Activated B cell treated with CpG ODN at 0.5 μM for 24 hours (primary cell): Measurements from ENCODE around the gene TM2D3. TPM values are rescaled to one million over a fixed set of nuclear protein-coding genes. Genes with fewer than 3 reads are reported as not detected.

Source experiments
- ATAC-seq: fragments of 200-7000 bp; cut with Tn5 transposase; one replicate; pipeline ENCODE4 v1.10.0; 2021; ENCODE audit warnings: low read depth, mild to moderate bottlenecking, moderate library complexity
- CTCF ChIA-PET: fragments of 350-600 bp; sonication (Branson Sonifier 250); formaldehyde crosslinking; loops from one replicate; lab custom pipeline; 2021; ENCODE audit warnings: antibody characterized with exemption; lab: Charles Lee
- POLR2A ChIA-PET: fragments of 350-600 bp; sonication (Branson Sonifier 250); formaldehyde crosslinking; loops from one replicate; lab custom pipeline; 2021; ENCODE audit warnings: antibody characterized with exemption; lab: Charles Lee
- DNase-seq: peaks from one replicate; pipeline ENCODE4 v3.0.0; 2022
- H3K27ac Mint-ChIP-seq: one replicate; pipeline ENCODE4 v1.8.0; 2020; ENCODE audit warnings: mixed read lengths
- H3K27me3 Mint-ChIP-seq: one replicate; pipeline ENCODE4 v1.8.0; 2021; ENCODE audit warnings: mixed read lengths
- H3K36me3 Mint-ChIP-seq: one replicate; pipeline ENCODE4 v1.8.0; 2021; ENCODE audit warnings: low read depth, mixed read lengths
- H3K4me1 Mint-ChIP-seq: one replicate; pipeline ENCODE4 v1.8.0; 2021; ENCODE audit warnings: mixed read lengths
- H3K4me3 Mint-ChIP-seq: one replicate; pipeline ENCODE4 v1.8.0; 2020; ENCODE audit warnings: mild to moderate bottlenecking, mixed read lengths
- H3K9me3 Mint-ChIP-seq: one replicate; pipeline ENCODE4 v1.8.0; 2020; ENCODE audit warnings: mixed read lengths
- intact Hi-C: fragments of 100-400 bp; cut with micrococcal nuclease; formaldehyde crosslinking; loops from one replicate; pipeline ENCODE4 v1.15.1; 2024
- total RNA-seq: library from RNA; stranded (reverse); gene quantifications from 2 replicates; pipeline ENCODE4 v1.2.3, GENCODE V29; 2022
- TF ChIP-seq, protein P1 (sequence below): fragments of 200-600 bp; IDR thresholded peaks from one replicate; pipeline ENCODE4 v1.8.0; 2022; ENCODE audit warnings: antibody characterized with exemption, mild to moderate bottlenecking

Gene TM2D3
- total RNA-seq, 1 donor from 2014 or later, result 49.9 TPM

DNA sequence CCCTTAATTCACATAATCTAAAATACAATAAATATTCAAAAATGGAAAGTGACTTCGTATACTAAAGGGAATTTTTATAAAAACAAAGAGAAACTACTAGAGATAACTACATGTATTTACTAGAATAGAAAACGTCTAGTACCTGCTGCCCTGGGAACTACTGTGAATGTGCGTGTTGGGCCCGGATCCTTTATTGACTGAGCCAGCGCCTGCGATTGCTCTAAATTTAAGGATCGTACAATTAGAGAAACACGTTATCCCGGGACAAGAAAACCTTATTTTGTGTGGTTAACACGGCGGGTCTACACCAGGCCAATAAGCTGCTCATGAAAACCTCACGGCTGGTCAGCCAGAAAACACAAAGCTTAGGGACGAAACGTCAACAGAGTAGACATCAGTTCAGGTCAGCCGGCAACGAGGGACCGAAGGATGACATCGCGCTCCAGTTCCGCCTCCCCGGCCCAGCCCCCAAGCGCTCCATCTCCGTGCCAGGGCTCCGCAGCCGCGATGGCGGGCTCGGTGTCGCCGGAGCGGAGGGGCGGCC is 555 bp downstream of the TM2D3 start:
- Mint-ChIP-seq H3K4me1 (peaks cover 46% of the 10 kb centered on the region), H3K27me3 (no peaks in the 10 kb centered on the region), H3K4me3 (peak overlapping the region; percentile 92), H3K9me3 (no peaks in the 10 kb centered on the region), H3K27ac (peak overlapping the region; percentile 90), H3K36me3 (peaks cover 28% of the 10 kb centered on the region)
- ATAC-seq, result peak; percentile 53
- no peak for DNase-seq
- intact Hi-C loops, result loop anchor here (1.0 to 5.0 kb wide), 7 partner anchors 10 to 1049 kb away; partner anchors contain the start of genes ASB7, CHSY1, LINS1 and LRRK1
- ChIA-PET CTCF (interaction anchor here (1.0 kb wide), 1 partner anchor 10 kb away, joined by 4 read pairs; no protein-coding TSS in a partner anchor), POLR2A (interaction anchor here (0.6 to 4.3 kb wide), 6 partner anchors 10 to 400 kb away, joined by 3 to 29 read pairs (median 6); partner anchors contain the start of genes CHSY1, SNRPA1 and TARS3)
- TF ChIP-seq, protein P1, sequence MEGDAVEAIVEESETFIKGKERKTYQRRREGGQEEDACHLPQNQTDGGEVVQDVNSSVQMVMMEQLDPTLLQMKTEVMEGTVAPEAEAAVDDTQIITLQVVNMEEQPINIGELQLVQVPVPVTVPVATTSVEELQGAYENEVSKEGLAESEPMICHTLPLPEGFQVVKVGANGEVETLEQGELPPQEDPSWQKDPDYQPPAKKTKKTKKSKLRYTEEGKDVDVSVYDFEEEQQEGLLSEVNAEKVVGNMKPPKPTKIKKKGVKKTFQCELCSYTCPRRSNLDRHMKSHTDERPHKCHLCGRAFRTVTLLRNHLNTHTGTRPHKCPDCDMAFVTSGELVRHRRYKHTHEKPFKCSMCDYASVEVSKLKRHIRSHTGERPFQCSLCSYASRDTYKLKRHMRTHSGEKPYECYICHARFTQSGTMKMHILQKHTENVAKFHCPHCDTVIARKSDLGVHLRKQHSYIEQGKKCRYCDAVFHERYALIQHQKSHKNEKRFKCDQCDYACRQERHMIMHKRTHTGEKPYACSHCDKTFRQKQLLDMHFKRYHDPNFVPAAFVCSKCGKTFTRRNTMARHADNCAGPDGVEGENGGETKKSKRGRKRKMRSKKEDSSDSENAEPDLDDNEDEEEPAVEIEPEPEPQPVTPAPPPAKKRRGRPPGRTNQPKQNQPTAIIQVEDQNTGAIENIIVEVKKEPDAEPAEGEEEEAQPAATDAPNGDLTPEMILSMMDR, result no peak

DNA sequence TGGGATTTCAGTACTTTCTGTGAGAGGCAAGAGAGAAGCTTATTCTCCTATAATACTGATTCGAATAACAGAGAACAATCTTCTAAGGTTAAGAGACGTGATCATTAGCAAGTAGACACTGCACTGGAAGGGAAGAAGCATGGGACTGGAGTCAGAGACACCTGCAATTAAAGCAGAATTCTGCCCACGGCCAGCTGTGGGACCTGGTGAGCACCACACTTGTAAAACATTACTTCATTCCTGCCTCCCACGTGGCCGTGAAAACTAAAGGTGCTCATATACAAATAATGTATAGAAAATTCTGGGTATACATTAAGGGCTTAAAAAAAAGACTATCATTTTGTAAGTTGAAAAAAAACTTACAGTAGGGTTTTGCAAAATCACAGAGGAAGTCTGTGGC is 2.0 kb downstream of the TM2D3 start:
- intact Hi-C loops, result loop anchor here (5.0 kb wide), 1 partner anchor 643 kb away; no protein-coding TSS in a partner anchor
- CTCF ChIA-PET, result interaction anchor here (1.7 to 2.5 kb wide), 2 partner anchors 9 to 362 kb away, joined by 8 read pairs; no protein-coding TSS in a partner anchor
- Mint-ChIP-seq H3K4me1 (peaks cover 46% of the 10 kb centered on the region), H3K4me3 (no peak overlapping the region), H3K27ac (no peak overlapping the region), H3K9me3 (no peaks in the 10 kb centered on the region), H3K36me3 (peaks cover 39% of the 10 kb centered on the region), H3K27me3 (no peaks in the 10 kb centered on the region)
- DNase-seq (no peak), ATAC-seq (no peak)
- TF ChIP-seq, protein P1, result no peak
- POLR2A ChIA-PET, result interaction anchor here (1.0 kb wide), 1 partner anchor 355 kb away, joined by 3 read pairs; the partner anchor contains the start of gene SNRPA1

DNA sequence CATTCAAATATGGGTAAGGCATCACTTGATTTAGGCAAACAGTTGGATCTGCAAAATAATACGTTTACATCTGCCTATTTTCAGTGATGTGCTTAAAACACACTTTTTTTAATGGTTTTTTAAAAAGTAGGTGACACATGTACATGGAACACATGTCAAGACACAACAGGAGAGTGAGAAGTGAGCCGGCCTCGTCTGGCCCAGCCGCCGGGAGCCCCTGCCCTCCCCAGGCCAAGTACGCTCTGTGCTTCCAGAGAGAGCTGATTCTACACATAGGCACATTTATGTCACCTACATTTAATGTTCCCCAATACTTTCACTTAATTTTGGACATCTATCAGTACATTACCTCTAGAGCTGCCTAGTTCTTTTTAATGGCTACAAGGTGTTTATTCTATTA is 3.8 kb downstream of the TM2D3 start:
- H3K4me1 Mint-ChIP-seq, result peaks cover 34% of the 10 kb centered on the region
- H3K9me3 Mint-ChIP-seq, result no peaks in the 10 kb centered on the region
- intact Hi-C loops, result no loop called here
- peaks cover 53% of the 10 kb centered on the region for H3K36me3 Mint-ChIP-seq
- H3K27ac Mint-ChIP-seq, result no peak overlapping the region
- no peaks in the 10 kb centered on the region for H3K27me3 Mint-ChIP-seq
- ChIA-PET POLR2A (interaction anchor here (0.5 kb wide), 1 partner anchor 658 kb away, joined by 6 read pairs; no protein-coding TSS in a partner anchor), CTCF (interaction anchor here (2.5 kb wide), 1 partner anchor 360 kb away, joined by 8 read pairs; no protein-coding TSS in a partner anchor)
- TF ChIP-seq, protein P1, result no peak
- no peak for DNase-seq
- H3K4me3 Mint-ChIP-seq, result no peak overlapping the region
- ATAC-seq, result no peak

DNA sequence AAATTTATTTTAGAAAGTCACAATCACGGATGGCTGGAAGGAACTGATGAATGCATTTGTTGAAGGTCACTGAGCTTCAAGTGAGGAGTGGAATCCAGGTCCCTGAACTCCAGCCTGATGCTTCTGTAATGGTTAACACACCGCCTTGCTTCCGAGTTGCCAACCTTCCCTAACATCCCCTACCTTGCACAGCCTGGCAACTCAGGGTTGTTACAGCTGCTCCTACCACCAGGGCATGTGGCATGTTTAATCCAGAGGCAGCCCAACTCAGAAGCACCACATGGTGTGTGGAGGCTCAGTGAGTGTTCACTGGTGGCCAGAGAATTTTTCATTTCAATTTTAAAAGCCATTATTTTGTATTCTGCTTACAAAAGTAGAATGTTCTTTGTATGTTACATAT is 4.9 kb downstream of the TM2D3 start:
- POLR2A ChIA-PET, result no interaction called here
- peaks cover 35% of the 10 kb centered on the region for H3K4me1 Mint-ChIP-seq
- no peak for ATAC-seq
- CTCF ChIA-PET, result no interaction called here
- no peak for DNase-seq
- no peaks in the 10 kb centered on the region for H3K27me3 Mint-ChIP-seq
- intact Hi-C loops, result no loop called here
- H3K36me3 Mint-ChIP-seq, result peaks cover 62% of the 10 kb centered on the region
- TF ChIP-seq, protein P1, result no peak
- H3K9me3 Mint-ChIP-seq, result no peaks in the 10 kb centered on the region
- no peak overlapping the region for H3K27ac Mint-ChIP-seq
- H3K4me3 Mint-ChIP-seq, result no peak overlapping the region

DNA sequence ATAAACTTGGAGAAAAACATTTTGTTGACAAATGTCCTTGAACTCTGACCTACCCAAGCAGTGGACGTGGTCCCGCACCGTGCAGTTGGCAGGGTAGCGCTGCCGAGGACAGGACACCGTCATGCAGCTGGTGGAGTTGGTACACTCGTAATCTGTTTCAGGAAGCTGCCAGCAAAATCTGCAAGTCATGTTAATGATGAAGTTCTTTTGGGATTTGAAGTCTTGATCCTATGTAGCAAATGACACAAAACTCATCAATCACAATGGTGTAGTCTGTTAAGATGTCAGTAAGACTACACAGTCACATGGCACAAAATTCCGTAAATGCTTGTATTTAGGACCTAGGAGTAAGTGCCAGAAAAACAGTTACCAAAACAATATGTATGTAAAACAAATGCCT is 5.5 kb downstream of the TM2D3 start:
- no peak for DNase-seq
- Mint-ChIP-seq H3K36me3 (peaks cover 66% of the 10 kb centered on the region), H3K27ac (no peak overlapping the region), H3K4me1 (peaks cover 39% of the 10 kb centered on the region), H3K4me3 (no peak overlapping the region), H3K9me3 (no peaks in the 10 kb centered on the region), H3K27me3 (no peaks in the 10 kb centered on the region)
- no peak for ATAC-seq
- TF ChIP-seq, protein P1, result no peak
- intact Hi-C loops, result no loop called here
- ChIA-PET POLR2A (no interaction called here), CTCF (no interaction called here)
